HEK293T (cell line): ENCODE measurements around the gene ATAD3A.

Experiments
- HDGF ChIP-seq: fragments of 450-650 bp; IDR thresholded peaks from 2 replicates; pipeline ENCODE4 v1.6.1; 2017; ENCODE audit warnings: antibody characterized with exemption, borderline replicate concordance
- NFRKB ChIP-seq: fragments of 450-650 bp; IDR thresholded peaks from 2 replicates; pipeline ENCODE4 v1.6.1; 2016; ENCODE audit warnings: mild to moderate bottlenecking, moderate library complexity
- SP1 ChIP-seq: fragments of 450-650 bp; IDR thresholded peaks from 2 replicates; pipeline ENCODE4 v1.6.1; 2017
- SUZ12 ChIP-seq: fragments of 450-650 bp; IDR thresholded peaks from 2 replicates; pipeline ENCODE4 v1.6.1; 2016; ENCODE audit warnings: mild to moderate bottlenecking
- TARDBP ChIP-seq: fragments of 450-650 bp; IDR thresholded peaks from 2 replicates; pipeline ENCODE4 v1.6.1; 2016
- ZNF384 ChIP-seq: fragments of 450-650 bp; IDR thresholded peaks from 2 replicates; pipeline ENCODE4 v1.6.1; 2016
- TF ChIP-seq, protein P1 (sequence below): fragments of 450-650 bp; IDR thresholded peaks from 2 replicates; pipeline ENCODE4 v1.6.1; 2016

DNA sequence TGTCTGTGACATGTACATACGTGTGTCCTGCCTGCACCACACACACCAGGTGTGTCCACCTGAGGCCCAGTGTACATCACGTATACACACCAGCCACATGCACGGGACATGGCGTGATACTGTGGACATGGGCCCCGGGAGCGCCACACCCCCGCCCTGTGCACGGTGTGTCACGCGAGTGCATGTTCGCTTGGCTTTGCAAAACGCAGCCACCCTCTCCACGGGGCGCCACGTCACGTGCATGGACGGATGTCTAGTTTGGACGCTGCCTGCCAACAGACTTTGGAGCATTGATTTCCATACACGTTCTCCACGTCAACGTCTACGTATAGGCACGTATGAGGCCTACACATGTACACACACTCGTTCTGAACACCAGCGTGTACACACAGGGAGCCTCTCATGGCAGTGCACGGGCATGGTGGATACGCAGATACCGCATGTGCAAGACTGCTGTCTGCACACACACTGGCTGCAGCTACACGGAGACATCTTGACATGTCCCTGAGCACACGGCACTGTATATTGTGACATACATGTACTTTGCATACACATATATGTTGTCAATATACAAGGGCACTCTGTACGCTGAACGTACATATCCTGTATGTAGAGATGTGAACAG, 25.8 kb downstream of the ATAD3A start:
- TF ChIP-seq SUZ12 = no peak
- no peak for TF ChIP-seq HDGF
- TF ChIP-seq, protein P1, sequence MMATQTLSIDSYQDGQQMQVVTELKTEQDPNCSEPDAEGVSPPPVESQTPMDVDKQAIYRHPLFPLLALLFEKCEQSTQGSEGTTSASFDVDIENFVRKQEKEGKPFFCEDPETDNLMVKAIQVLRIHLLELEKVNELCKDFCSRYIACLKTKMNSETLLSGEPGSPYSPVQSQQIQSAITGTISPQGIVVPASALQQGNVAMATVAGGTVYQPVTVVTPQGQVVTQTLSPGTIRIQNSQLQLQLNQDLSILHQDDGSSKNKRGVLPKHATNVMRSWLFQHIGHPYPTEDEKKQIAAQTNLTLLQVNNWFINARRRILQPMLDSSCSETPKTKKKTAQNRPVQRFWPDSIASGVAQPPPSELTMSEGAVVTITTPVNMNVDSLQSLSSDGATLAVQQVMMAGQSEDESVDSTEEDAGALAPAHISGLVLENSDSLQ = no peak
- no peak for TF ChIP-seq NFRKB
- TF ChIP-seq SP1 = no peak
- TF ChIP-seq ZNF384 = no peak
- TF ChIP-seq TARDBP = no peak
